ENCODE measurements around the gene SNAPC4. TPM values are rescaled to one million over a fixed set of nuclear protein-coding genes. Genes with fewer than 3 reads are reported as not detected.

The SNAPC4 gene
- total RNA-seq, 2 donors from 2014 or later = 18.0 to 18.7 TPM

GRCh38 chr9:136421791-136422190, 21.8 kb upstream of the SNAPC4 start:
- H3K9me3 Mint-ChIP-seq = no peaks in the 10 kb centered on the region
- no peak overlapping the region for H3K27ac Mint-ChIP-seq
- DNase-seq = no peak
- Histone ChIP-seq H3K27me3 (ENCODE audit: control insufficient read depth, insufficient read depth, low read length, poor library complexity, severe bottlenecking) (no peaks in the 10 kb centered on the region), H3K4me3 (ENCODE audit: low read length) (no peak overlapping the region), H3K9ac (ENCODE audit: extremely low read depth, low read length, poor library complexity, severe bottlenecking) (no peak overlapping the region), H3K36me3 (ENCODE audit: control insufficient read depth, insufficient read depth, low read length) (peaks cover 57% of the 10 kb centered on the region), H3K9me3 (ENCODE audit: control insufficient read depth, low read length) (no peaks in the 10 kb centered on the region), H3K27ac (ENCODE audit: low read depth, low read length) (no peak overlapping the region), H3K4me1 (ENCODE audit: control insufficient read depth, insufficient read depth, low read length) (no peaks in the 10 kb centered on the region)
- H3K4me3 Mint-ChIP-seq = no peak overlapping the region
- TF ChIP-seq CTCF (conservative IDR thresholded peaks at IDR 0.05) = no peak
- no peaks in the 10 kb centered on the region for H3K27me3 Mint-ChIP-seq (ENCODE audit: insufficient read depth)
- H3K4me1 Mint-ChIP-seq = no peaks in the 10 kb centered on the region
- 91 to 92% methylated on average over 20 to 21 of the region's 21 CpGs for WGBS, 2 experiments (ENCODE audit: insufficient coverage in 1 of 2, insufficient read length in 1 of 2)
- H3K36me3 Mint-ChIP-seq (ENCODE audit: low read depth) = peaks cover 56% of the 10 kb centered on the region

GRCh38 chr9:136419092-136419420, 19.1 kb upstream of the SNAPC4 start:
- peaks cover 55% of the 10 kb centered on the region for H3K36me3 Mint-ChIP-seq (ENCODE audit: low read depth)
- Histone ChIP-seq H3K9ac (ENCODE audit: extremely low read depth, low read length, poor library complexity, severe bottlenecking) (no peak overlapping the region), H3K27ac (ENCODE audit: low read depth, low read length) (no peak overlapping the region), H3K9me3 (ENCODE audit: control insufficient read depth, low read length) (no peaks in the 10 kb centered on the region), H3K4me1 (ENCODE audit: control insufficient read depth, insufficient read depth, low read length) (no peaks in the 10 kb centered on the region), H3K27me3 (ENCODE audit: control insufficient read depth, insufficient read depth, low read length, poor library complexity, severe bottlenecking) (no peaks in the 10 kb centered on the region), H3K36me3 (ENCODE audit: control insufficient read depth, insufficient read depth, low read length) (peaks cover 81% of the 10 kb centered on the region), H3K4me3 (ENCODE audit: low read length) (no peak overlapping the region)
- no peaks in the 10 kb centered on the region for H3K4me1 Mint-ChIP-seq
- no peaks in the 10 kb centered on the region for H3K27me3 Mint-ChIP-seq (ENCODE audit: insufficient read depth)
- TF ChIP-seq CTCF (conservative IDR thresholded peaks at IDR 0.05) = no peak
- no peak for DNase-seq
- no peaks in the 10 kb centered on the region for H3K9me3 Mint-ChIP-seq
- WGBS, 2 experiments (ENCODE audit: insufficient coverage in 1 of 2, insufficient read length in 1 of 2) = 94 to 97% methylated on average over 10 to 12 of the region's 12 CpGs
- H3K4me3 Mint-ChIP-seq = no peak overlapping the region
- no peak overlapping the region for H3K27ac Mint-ChIP-seq

DNA sequence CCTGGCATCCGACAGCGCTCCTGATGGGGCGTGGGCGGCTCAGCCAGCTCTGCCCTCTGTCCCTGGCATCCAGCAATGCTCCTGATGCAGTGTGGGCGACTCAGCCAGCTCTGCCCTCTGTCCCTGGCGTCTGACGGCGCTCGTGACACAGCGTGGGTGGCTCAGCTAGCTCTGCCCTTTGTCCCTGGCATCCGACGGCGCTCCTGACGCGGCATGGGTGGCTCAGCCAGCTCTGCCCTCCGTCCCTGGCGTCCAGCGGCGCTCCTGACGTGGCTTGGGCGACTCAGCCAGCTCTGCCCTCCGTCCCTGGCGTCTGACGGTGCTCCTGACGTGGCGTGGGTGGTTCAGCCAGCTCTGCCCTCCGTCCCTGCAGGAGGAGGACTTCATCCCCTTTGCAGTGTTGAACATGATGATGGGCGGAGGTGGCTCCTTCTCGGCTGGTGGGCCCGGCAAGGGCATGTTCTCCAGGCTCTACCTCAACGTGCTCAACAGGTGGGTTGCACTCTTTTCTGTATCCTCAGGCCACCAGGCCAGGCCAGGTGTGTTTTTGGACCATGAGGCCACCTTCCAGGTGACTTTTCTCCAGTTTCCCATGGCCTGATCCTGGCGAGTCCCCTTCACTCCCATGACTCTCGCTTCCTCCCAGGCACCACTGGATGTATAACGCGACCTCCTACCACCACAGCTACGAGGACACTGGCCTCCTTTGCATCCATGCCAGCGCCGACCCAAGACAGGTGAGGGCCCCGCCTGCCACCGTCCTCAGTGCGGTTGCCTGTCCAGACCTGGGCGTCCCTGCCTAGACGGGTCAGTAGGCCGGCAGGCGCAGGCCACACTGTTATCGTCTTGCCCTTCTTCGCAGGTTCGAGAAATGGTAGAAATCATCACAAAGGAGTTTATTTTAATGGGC, 18.5 kb upstream of the SNAPC4 start:
- no peaks in the 10 kb centered on the region for H3K9me3 ChIP-seq (ENCODE audit: control insufficient read depth, low read length)
- no peaks in the 10 kb centered on the region for H3K4me1 Mint-ChIP-seq
- DNase-seq = no peak
- H3K4me3 ChIP-seq (ENCODE audit: low read length) = no peak overlapping the region
- no peak overlapping the region for H3K4me3 Mint-ChIP-seq
- H3K4me1 ChIP-seq (ENCODE audit: control insufficient read depth, insufficient read depth, low read length) = no peaks in the 10 kb centered on the region
- H3K27ac Mint-ChIP-seq = no peak overlapping the region
- 93 to 94% methylated on average over 43 to 48 of the region's 48 CpGs for WGBS, 2 experiments (ENCODE audit: insufficient coverage in 1 of 2, insufficient read length in 1 of 2)
- no peaks in the 10 kb centered on the region for H3K27me3 Mint-ChIP-seq (ENCODE audit: insufficient read depth)
- H3K9me3 Mint-ChIP-seq = no peaks in the 10 kb centered on the region
- H3K27ac ChIP-seq (ENCODE audit: low read depth, low read length) = no peak overlapping the region
- H3K27me3 ChIP-seq (ENCODE audit: control insufficient read depth, insufficient read depth, low read length, poor library complexity, severe bottlenecking) = no peaks in the 10 kb centered on the region
- H3K36me3 Mint-ChIP-seq (ENCODE audit: low read depth) = peaks cover 54% of the 10 kb centered on the region
- TF ChIP-seq CTCF (conservative IDR thresholded peaks at IDR 0.05) = no peak
- no peak overlapping the region for H3K9ac ChIP-seq (ENCODE audit: extremely low read depth, low read length, poor library complexity, severe bottlenecking)
- H3K36me3 ChIP-seq (ENCODE audit: control insufficient read depth, insufficient read depth, low read length) = peaks cover 83% of the 10 kb centered on the region

All from endodermal cell (in vitro differentiated cells).